Prostate gland (tissue), 2 donors: Measurements from ENCODE around the gene CELF2. TPM values are rescaled to one million over a fixed set of nuclear protein-coding genes. Genes with fewer than 3 reads are reported as not detected.

Source experiments
- DNase-seq: peaks from one replicate; pipeline ENCODE4 v3.0.0-alpha.2; 2019; ENCODE audit warnings: low spot score
- H3K27ac ChIP-seq, 2 donors: fragments of 200-600 bp; sonication (generic); 2 replicates each; pipeline ENCODE4 v1.5.1; 2017 to 2019
- H3K27me3 ChIP-seq: fragments of 200-600 bp; sonication (generic); replicated peaks from 2 replicates; pipeline ENCODE4 v1.5.1; 2019; ENCODE audit not compliant: insufficient read depth
- H3K36me3 ChIP-seq, 2 donors: fragments of 200-600 bp; sonication (generic); 1 replicate in 1 of 2; 2 replicates in 1 of 2; pipeline versions ENCODE4 v1.5.1 to v1.8.1; 2017 to 2019
- H3K4me1 ChIP-seq: fragments of 200-600 bp; sonication (generic); replicated peaks from 2 replicates; pipeline ENCODE4 v1.5.1; 2019
- H3K4me3 ChIP-seq, 2 donors: fragments of 200-600 bp; sonication (generic); 2 replicates each; pipeline ENCODE4 v1.5.1; 2017 to 2019
- H3K9me3 ChIP-seq: fragments of 200-600 bp; sonication (generic); 2 replicates; pipeline ENCODE4 v1.5.1; 2017
- CTCF ChIP-seq, 4 experiments: fragments of 200-600 bp in 2 of 4; fragments of 450-650 bp in 2 of 4; sonication (generic) in 2 of 4; IDR thresholded peaks; 1 replicate in 3 of 4; 2 replicates in 1 of 4; pipeline ENCODE4 v1.5.1; 2016 to 2019; ENCODE audit warnings: antibody characterized with exemption in 4 of 4, mild to moderate bottlenecking in 2 of 4, moderate library complexity in 2 of 4
- POLR2A ChIP-seq: fragments of 450-650 bp; IDR thresholded peaks from one replicate; pipeline ENCODE4 v1.6.1; 2016; ENCODE audit warnings: antibody characterized with exemption, mild to moderate bottlenecking
- POLR2AphosphoS5 ChIP-seq: sonication (generic); formaldehyde crosslinking; IDR thresholded peaks from one replicate; pipeline ENCODE4 v1.6.1; 2017; ENCODE audit warnings: antibody characterized with exemption
- WGBS: methylation state at CpG from one replicate; pipeline ENCODE4 v1.1.5; 2018; 5-methylcytosine and 5-hydroxymethylcytosine counted together
- intact Hi-C: fragments of 100-400 bp; cut with DNase I; formaldehyde crosslinking; loops from one replicate; pipeline ENCODE4 v1.14.2; 2022
- total RNA-seq, 2 donors: library from RNA; depleted of rRNA; stranded (reverse); fragments of >200 nt; gene quantifications; one replicate each; pipeline ENCODE4 v1.1.0, GENCODE V29; 2016

CELF2 gene
- total RNA-seq, 2 donors from 2014 or later = 19.2 to 43.2 TPM

GRCh38 chr10:11285171-11285570, 267.5 kb downstream of the CELF2 start:
- Histone ChIP-seq H3K36me3 (no peaks in the 10 kb centered on the region), H3K4me3 (no peak overlapping the region), H3K9me3 (no peaks in the 10 kb centered on the region), H3K4me1 (no peaks in the 10 kb centered on the region), H3K27ac (no peak overlapping the region), H3K27me3 (no peaks in the 10 kb centered on the region)
- no peak for TF ChIP-seq POLR2A
- no peak for DNase-seq
- intact Hi-C loops = no loop called here
- WGBS = 75% methylated on average over 4 of the region's 4 CpGs

DNA sequence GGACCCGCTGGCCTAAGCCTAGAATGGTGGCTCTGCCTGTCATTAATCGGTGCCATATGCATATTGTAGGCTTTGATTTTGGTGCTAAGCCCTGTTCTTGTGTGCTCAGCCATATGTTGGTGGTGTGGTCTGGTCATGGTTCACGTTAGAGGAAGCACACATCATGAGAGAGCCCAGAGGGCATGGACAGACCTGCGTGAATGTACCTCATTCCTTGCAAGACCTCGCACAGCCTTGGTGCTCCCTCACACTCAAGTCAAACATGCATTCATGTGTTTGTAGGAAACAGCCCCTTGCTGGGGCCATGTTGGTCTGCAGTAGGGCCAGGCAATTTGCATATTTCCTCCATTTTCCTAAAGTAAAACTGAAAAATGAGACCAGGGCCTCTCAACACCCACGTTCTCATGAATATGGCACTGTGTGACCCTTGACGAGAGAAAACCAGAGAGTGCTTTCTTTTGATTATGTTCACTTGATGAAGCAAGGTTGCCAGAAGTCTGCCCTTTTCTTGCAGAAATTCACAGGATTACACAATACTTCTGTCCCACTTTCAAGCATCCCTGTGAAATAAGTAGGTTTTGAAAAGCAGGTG, 268.7 kb downstream of the CELF2 start:
- H3K36me3 ChIP-seq = no peaks in the 10 kb centered on the region
- no peak overlapping the region for H3K27ac ChIP-seq
- intact Hi-C loops = no loop called here
- WGBS = 96% methylated on average over 7 of the region's 7 CpGs
- no peaks in the 10 kb centered on the region for H3K4me1 ChIP-seq
- no peaks in the 10 kb centered on the region for H3K9me3 ChIP-seq
- TF ChIP-seq POLR2A = no peak
- no peak for TF ChIP-seq POLR2AphosphoS5
- no peak for TF ChIP-seq CTCF (IDR thresholded peaks at IDR 0.05)
- no peak overlapping the region for H3K4me3 ChIP-seq
- H3K27me3 ChIP-seq = no peaks in the 10 kb centered on the region
- DNase-seq = no peak

DNA sequence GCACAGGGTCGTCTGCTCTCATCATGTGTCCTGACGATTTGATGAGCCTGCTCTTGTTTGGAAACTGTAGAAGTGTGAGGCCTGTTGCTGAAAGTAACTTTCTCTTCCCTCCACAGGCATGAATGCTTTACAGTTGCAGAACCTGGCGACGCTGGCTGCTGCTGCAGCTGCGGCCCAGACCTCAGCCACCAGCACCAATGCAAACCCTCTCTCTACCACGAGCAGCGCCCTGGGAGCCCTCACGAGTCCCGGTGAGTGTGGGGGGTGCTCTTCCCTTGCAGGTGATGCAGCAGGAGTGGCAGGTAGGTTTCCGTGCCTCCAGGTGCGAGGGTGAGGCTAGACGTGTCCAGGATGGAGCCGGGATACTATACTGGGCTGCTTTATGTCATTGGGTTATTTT, 270.6 kb downstream of the CELF2 start:
- Histone ChIP-seq H3K36me3 (no peaks in the 10 kb centered on the region), H3K9me3 (no peaks in the 10 kb centered on the region), H3K27ac (no peak overlapping the region), H3K4me3 (no peak overlapping the region), H3K27me3 (no peaks in the 10 kb centered on the region), H3K4me1 (no peaks in the 10 kb centered on the region)
- WGBS = 88% methylated on average over 13 of the region's 13 CpGs
- no peak for DNase-seq
- TF ChIP-seq POLR2AphosphoS5 (no peak), CTCF (IDR thresholded peaks at IDR 0.05) (no peak), POLR2A (no peak)
- intact Hi-C loops = no loop called here

GRCh38 chr10:11290156-11290890, 272.7 kb downstream of the CELF2 start:
- no peaks in the 10 kb centered on the region for H3K36me3 ChIP-seq
- no peak for DNase-seq
- TF ChIP-seq CTCF (IDR thresholded peaks at IDR 0.05) (no peak), POLR2AphosphoS5 (no peak), POLR2A (no peak)
- WGBS = 94% methylated on average over 24 of the region's 24 CpGs
- H3K4me1 ChIP-seq = no peaks in the 10 kb centered on the region
- no peaks in the 10 kb centered on the region for H3K27me3 ChIP-seq
- intact Hi-C loops = no loop called here
- no peaks in the 10 kb centered on the region for H3K9me3 ChIP-seq
- no peak overlapping the region for H3K4me3 ChIP-seq
- H3K27ac ChIP-seq = no peak overlapping the region

DNA sequence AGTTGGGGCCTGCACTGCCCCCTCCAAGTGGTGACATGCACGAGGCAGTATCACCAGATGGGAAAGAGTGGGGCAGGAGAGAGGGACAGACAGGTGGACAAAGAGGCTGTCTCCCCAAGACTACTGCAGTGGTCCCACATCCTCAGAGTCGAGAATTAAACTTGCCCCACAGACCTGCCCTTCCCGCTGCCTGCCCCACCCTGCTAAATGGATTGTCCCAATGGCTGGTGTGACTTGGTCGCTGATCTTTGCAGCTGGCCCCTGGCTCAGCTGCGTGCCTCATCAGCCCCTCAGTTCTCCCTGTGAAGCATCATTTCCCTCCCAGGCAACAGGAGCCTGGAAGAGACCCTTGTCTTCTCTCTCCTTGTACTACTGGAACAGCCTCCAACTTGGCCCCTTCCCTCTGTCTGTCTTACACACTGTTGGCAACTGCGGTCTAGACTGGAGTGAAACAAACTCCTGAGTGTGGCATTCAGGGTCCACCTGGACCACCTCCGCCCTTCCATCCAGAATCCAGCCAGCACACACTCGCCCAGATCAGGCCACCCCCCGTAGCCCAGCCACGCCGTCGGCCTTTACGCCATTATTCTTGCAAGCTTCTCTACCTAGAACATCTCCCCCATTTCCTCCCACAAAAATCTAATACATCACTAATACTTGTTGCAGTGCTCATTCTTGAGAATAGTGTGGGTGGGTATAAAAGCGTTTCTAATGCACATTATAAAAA, 275.1 kb downstream of the CELF2 start:
- Histone ChIP-seq H3K27me3 (no peaks in the 10 kb centered on the region), H3K9me3 (no peaks in the 10 kb centered on the region), H3K4me1 (no peaks in the 10 kb centered on the region), H3K36me3 (no peaks in the 10 kb centered on the region), H3K4me3 (no peak overlapping the region), H3K27ac (no peak overlapping the region)
- DNase-seq = no peak
- TF ChIP-seq POLR2AphosphoS5 (no peak), POLR2A (no peak), CTCF (IDR thresholded peaks at IDR 0.05) (no peak)
- 93% methylated on average over 14 of the region's 14 CpGs for WGBS
- intact Hi-C loops = no loop called here
